Measurements from ENCODE around the gene APOM.

APOM gene

DNA sequence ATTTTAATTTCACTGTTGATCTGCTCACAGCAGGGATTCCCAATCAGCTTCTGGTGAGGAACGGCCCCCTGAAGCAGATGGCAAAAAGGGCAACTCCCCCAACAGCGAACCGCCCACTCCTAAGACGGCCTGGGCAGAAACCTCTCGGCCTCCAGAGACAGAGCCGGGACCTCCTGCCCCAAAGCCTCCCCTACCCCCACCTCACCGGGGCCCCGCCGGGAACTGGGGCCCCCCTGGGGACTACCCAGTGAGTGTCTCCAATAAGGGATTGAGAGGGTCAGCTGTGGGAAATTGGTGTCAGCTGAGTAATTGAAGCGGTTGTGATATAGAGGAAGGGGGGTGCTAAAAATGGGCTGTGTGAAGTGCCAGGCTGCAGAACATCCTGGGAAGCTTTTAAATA lies 28.7 kb upstream of the APOM start:
- Histone ChIP-seq H3K4me1 (ENCODE audit: control insufficient read depth, insufficient read depth, low read length) (peaks cover 6% of the 10 kb centered on the region; the same call in 1 of the 2 replicates), H3K36me3 (ENCODE audit: control insufficient read depth in 2 of 2, insufficient read depth in 1 of 2, low read length in 2 of 2) (peaks cover 79 to 100% of the 10 kb centered on the region in 2 experiments), H3K27ac (ENCODE audit: extremely low read depth, low read depth, low read length) (no peak overlapping the region), H3K4me3 (ENCODE audit: low read depth, low read length) (no peak overlapping the region), H3K9me3 (ENCODE audit: control insufficient read depth, insufficient read depth, low read depth, low read length) (no peaks in the 10 kb centered on the region)
- ChIA-PET CTCF (interaction anchor here (1.5 to 1.7 kb wide), 2 partner anchors 25 to 30 kb away, joined by 5 to 10 read pairs; partner anchors contain the start of gene BAG6), POLR2A (interaction anchor here (1.0 to 9.7 kb wide), 5 partner anchors 10 to 81 kb away, joined by 3 to 123 read pairs (median 6); partner anchors contain the start of genes ATP6V1G2 and BAG6)
- TF ChIP-seq WT1 (tag by site-specific recombination; IDR thresholded peaks at IDR 0.05) = no peak
- TF ChIP-seq ZNF404 (tag by site-specific recombination; IDR thresholded peaks at IDR 0.05) = no peak
- no peak for TF ChIP-seq ZNF473 (tag by site-specific recombination; IDR thresholded peaks at IDR 0.05)
- TF ChIP-seq ZNF138 (tag by site-specific recombination; IDR thresholded peaks at IDR 0.05; ENCODE audit: borderline replicate concordance) = no peak
- TF ChIP-seq ZSCAN16 (tag by site-specific recombination; IDR thresholded peaks at IDR 0.05) = no peak
- TF ChIP-seq ZNF221 (tag by site-specific recombination; IDR thresholded peaks at IDR 0.05; ENCODE audit: borderline replicate concordance) = no peak
- TF ChIP-seq ZNF830 (tag by site-specific recombination; IDR thresholded peaks at IDR 0.05; ENCODE audit: low read depth) = no peak
- TF ChIP-seq, protein P1, sequence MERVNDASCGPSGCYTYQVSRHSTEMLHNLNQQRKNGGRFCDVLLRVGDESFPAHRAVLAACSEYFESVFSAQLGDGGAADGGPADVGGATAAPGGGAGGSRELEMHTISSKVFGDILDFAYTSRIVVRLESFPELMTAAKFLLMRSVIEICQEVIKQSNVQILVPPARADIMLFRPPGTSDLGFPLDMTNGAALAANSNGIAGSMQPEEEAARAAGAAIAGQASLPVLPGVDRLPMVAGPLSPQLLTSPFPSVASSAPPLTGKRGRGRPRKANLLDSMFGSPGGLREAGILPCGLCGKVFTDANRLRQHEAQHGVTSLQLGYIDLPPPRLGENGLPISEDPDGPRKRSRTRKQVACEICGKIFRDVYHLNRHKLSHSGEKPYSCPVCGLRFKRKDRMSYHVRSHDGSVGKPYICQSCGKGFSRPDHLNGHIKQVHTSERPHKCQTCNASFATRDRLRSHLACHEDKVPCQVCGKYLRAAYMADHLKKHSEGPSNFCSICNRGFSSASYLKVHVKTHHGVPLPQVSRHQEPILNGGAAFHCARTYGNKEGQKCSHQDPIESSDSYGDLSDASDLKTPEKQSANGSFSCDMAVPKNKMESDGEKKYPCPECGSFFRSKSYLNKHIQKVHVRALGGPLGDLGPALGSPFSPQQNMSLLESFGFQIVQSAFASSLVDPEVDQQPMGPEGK (tag by site-specific recombination; IDR thresholded peaks at IDR 0.05) = no peak
- no peak for TF ChIP-seq ZSCAN30 (tag by site-specific recombination; IDR thresholded peaks at IDR 0.05)
- no peak for TF ChIP-seq HOXA7 (CRISPR knock-in tag; IDR thresholded peaks at IDR 0.05; ENCODE audit: borderline replicate concordance)
- no peak for TF ChIP-seq ZNF837 (tag by site-specific recombination; IDR thresholded peaks at IDR 0.05)
- no peak for TF ChIP-seq ZIC2 (tag by site-specific recombination; IDR thresholded peaks at IDR 0.05)
- TF ChIP-seq SCRT2 (tag by site-specific recombination; IDR thresholded peaks at IDR 0.05) = no peak
- TF ChIP-seq ZNF140 (tag by site-specific recombination; IDR thresholded peaks at IDR 0.05) = no peak
- TF ChIP-seq, protein P2, sequence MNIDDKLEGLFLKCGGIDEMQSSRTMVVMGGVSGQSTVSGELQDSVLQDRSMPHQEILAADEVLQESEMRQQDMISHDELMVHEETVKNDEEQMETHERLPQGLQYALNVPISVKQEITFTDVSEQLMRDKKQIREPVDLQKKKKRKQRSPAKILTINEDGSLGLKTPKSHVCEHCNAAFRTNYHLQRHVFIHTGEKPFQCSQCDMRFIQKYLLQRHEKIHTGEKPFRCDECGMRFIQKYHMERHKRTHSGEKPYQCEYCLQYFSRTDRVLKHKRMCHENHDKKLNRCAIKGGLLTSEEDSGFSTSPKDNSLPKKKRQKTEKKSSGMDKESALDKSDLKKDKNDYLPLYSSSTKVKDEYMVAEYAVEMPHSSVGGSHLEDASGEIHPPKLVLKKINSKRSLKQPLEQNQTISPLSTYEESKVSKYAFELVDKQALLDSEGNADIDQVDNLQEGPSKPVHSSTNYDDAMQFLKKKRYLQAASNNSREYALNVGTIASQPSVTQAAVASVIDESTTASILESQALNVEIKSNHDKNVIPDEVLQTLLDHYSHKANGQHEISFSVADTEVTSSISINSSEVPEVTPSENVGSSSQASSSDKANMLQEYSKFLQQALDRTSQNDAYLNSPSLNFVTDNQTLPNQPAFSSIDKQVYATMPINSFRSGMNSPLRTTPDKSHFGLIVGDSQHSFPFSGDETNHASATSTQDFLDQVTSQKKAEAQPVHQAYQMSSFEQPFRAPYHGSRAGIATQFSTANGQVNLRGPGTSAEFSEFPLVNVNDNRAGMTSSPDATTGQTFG (tag by site-specific recombination; IDR thresholded peaks at IDR 0.05; ENCODE audit: borderline replicate concordance) = no peak
- TF ChIP-seq, protein P3, sequence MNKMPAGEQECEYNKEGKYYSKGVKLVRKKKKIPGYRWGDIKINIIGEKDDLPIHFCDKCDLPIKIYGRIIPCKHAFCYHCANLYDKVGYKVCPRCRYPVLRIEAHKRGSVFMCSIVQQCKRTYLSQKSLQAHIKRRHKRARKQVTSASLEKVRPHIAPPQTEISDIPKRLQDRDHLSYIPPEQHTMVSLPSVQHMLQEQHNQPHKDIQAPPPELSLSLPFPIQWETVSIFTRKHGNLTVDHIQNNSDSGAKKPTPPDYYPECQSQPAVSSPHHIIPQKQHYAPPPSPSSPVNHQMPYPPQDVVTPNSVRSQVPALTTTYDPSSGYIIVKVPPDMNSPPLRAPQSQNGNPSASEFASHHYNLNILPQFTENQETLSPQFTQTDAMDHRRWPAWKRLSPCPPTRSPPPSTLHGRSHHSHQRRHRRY (tag by site-specific recombination; IDR thresholded peaks at IDR 0.05) = no peak
- no peak for TF ChIP-seq ZNF521 (tag by site-specific recombination; IDR thresholded peaks at IDR 0.05)
- TF ChIP-seq SCRT1 (tag by site-specific recombination; IDR thresholded peaks at IDR 0.05; ENCODE audit: borderline replicate concordance) = no peak

DNA sequence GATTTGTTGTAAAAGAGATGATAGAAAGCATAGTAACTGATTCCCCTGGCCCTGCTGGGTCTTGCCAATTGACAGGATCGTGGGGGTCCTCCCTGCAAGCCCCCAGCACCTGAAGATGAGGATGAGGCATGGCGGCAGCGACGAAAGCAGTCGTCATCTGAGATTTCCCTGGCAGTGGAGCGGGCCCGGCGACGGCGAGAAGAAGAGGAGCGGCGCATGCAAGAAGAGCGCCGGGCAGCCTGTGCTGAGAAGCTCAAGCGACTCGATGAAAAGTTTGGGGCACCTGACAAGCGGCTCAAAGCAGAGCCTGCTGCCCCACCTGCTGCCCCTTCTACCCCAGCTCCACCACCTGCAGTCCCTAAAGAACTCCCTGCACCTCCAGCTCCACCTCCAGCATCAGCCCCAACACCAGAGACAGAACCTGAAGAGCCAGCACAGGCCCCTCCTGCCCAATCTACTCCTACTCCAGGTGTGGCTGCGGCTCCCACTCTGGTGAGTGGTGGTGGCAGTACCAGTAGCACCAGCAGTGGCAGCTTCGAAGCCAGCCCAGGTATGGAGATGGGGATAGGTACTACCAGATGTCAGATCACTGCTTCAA lies 27.9 kb upstream of the APOM start:
- H3K4me3 ChIP-seq (ENCODE audit: low read depth, low read length) = no peak overlapping the region

More for the DNA sequence above, 27.9 kb upstream of the APOM start:
- Histone ChIP-seq H3K9me3 (ENCODE audit: control insufficient read depth, insufficient read depth, low read depth, low read length) (no peaks in the 10 kb centered on the region), H3K36me3 (ENCODE audit: control insufficient read depth in 2 of 2, insufficient read depth in 1 of 2, low read length in 2 of 2) (peaks cover 76 to 100% of the 10 kb centered on the region in 2 experiments), H3K4me1 (ENCODE audit: control insufficient read depth, insufficient read depth, low read length) (no peaks in the 10 kb centered on the region), H3K27ac (ENCODE audit: extremely low read depth, low read depth, low read length) (no peak overlapping the region)
- TF ChIP-seq, protein P4, sequence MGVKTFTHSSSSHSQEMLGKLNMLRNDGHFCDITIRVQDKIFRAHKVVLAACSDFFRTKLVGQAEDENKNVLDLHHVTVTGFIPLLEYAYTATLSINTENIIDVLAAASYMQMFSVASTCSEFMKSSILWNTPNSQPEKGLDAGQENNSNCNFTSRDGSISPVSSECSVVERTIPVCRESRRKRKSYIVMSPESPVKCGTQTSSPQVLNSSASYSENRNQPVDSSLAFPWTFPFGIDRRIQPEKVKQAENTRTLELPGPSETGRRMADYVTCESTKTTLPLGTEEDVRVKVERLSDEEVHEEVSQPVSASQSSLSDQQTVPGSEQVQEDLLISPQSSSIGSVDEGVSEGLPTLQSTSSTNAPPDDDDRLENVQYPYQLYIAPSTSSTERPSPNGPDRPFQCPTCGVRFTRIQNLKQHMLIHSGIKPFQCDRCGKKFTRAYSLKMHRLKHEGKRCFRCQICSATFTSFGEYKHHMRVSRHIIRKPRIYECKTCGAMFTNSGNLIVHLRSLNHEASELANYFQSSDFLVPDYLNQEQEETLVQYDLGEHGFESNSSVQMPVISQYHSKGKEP (tag by site-specific recombination; IDR thresholded peaks at IDR 0.05) = no peak
- TF ChIP-seq ZNF843 (tag by site-specific recombination; IDR thresholded peaks at IDR 0.05) = no peak
- TF ChIP-seq, protein P5, sequence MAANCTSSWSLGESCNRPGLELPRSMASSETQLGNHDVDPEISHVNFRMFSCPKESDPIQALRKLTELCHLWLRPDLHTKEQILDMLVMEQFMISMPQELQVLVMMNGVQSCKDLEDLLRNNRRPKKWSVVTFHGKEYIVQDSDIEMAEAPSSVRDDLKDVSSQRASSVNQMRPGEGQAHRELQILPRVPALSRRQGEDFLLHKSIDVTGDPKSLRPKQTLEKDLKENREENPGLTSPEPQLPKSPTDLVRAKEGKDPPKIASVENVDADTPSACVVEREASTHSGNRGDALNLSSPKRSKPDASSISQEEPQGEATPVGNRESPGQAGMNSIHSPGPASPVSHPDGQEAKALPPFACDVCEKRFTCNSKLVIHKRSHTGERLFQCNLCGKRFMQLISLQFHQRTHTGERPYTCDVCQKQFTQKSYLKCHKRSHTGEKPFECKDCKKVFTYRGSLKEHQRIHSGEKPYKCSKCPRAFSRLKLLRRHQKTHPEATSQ (tag by site-specific recombination; IDR thresholded peaks at IDR 0.05) = no peak
- no peak for TF ChIP-seq ZNF530 (tag by site-specific recombination; IDR thresholded peaks at IDR 0.05; ENCODE audit: low read depth)
- TF ChIP-seq HOXC10 (CRISPR knock-in tag; IDR thresholded peaks at IDR 0.05) = no peak
- TF ChIP-seq ZNF585B (tag by site-specific recombination; IDR thresholded peaks at IDR 0.05) = no peak
- TF ChIP-seq RBAK (tag by site-specific recombination; IDR thresholded peaks at IDR 0.05) = no peak
- ChIA-PET CTCF (interaction anchor here (1.5 kb wide), 1 partner anchor 31 kb away, joined by 5 read pairs; no protein-coding TSS in a partner anchor), POLR2A (interaction anchor here (0.8 to 9.7 kb wide), 5 partner anchors 9 to 87 kb away, joined by 3 to 123 read pairs (median 4); partner anchors contain the start of genes ATP6V1G2, BAG6 and DDX39B)

All from HEK293 (cell line).